ENCODE measurements around the gene ZIM2.

Gene ZIM2

GRCh38 chr19:56840451-56841192 is at the start of gene ZIM2, which contains the start of gene PEG3:
Gene ZIM2 (minus strand): TSS chr19:56840726. CDS start chr19:56824277, 16,449 bp downstream.
Gene PEG3 (minus strand): TSS chr19:56840726. CDS start chr19:56824655, 16,071 bp downstream.
- no peak for TF ChIP-seq CTCF (IDR thresholded peaks at IDR 0.05; ENCODE audit: low read depth, low read length, missing control alignments)
- DNase-seq (ENCODE audit: low read depth): no peak
- H3K4me3 ChIP-seq (ENCODE audit: low read depth, low read length): no peak within 1 kb of the TSS

- no peak for DNase-seq (ENCODE audit: low read depth)
- no peak for TF ChIP-seq CTCF (IDR thresholded peaks at IDR 0.05; ENCODE audit: low read depth, low read length, missing control alignments)
- no peak overlapping the region for H3K4me3 ChIP-seq (ENCODE audit: low read depth, low read length)
Observed at GRCh38 chr19:56885173-56885985, 44.9 kb upstream of the ZIM2 start.

GRCh38 chr19:56884441-56884840 is 43.9 kb upstream of the ZIM2 start:
- H3K4me3 ChIP-seq (ENCODE audit: low read depth, low read length): no peak overlapping the region
- TF ChIP-seq CTCF (IDR thresholded peaks at IDR 0.05; ENCODE audit: low read depth, low read length, missing control alignments): no peak
- no peak for DNase-seq (ENCODE audit: low read depth)

GRCh38 chr19:56880592-56881190 is 40.2 kb upstream of the ZIM2 start:
- H3K4me3 ChIP-seq (ENCODE audit: low read depth, low read length): no peak overlapping the region
- TF ChIP-seq CTCF (IDR thresholded peaks at IDR 0.05; ENCODE audit: low read depth, low read length, missing control alignments): no peak
- no peak for DNase-seq (ENCODE audit: low read depth)

GRCh38 chr19:56877069-56877715 is 36.7 kb upstream of the ZIM2 start:
- H3K4me3 ChIP-seq (ENCODE audit: low read depth, low read length): no peak overlapping the region
- TF ChIP-seq CTCF (IDR thresholded peaks at IDR 0.05; ENCODE audit: low read depth, low read length, missing control alignments): no peak
- no peak for DNase-seq (ENCODE audit: low read depth)

- no peak for DNase-seq (ENCODE audit: low read depth)
- TF ChIP-seq CTCF (IDR thresholded peaks at IDR 0.05; ENCODE audit: low read depth, low read length, missing control alignments): no peak
- H3K4me3 ChIP-seq (ENCODE audit: low read depth, low read length): no peak overlapping the region
Observed at GRCh38 chr19:56875717-56876116, 35.2 kb upstream of the ZIM2 start.

Data from GM12864 (cell line).